B cell (primary cell): ENCODE data around the gene MYCBP. TPM values are rescaled to one million over a fixed set of nuclear protein-coding genes. Genes with fewer than 3 reads are reported as not detected.

Experiments used
- ATAC-seq: fragments of 200-7000 bp; cut with Tn5 transposase; one replicate; pipeline ENCODE4 v1.10.0; 2021; ENCODE audit warnings: low read depth, mild to moderate bottlenecking, moderate number of reproducible peaks, moderate library complexity
- CTCF ChIA-PET: fragments of 350-600 bp; sonication (Branson Sonifier 250); formaldehyde crosslinking; loops from one replicate; lab custom pipeline; 2021; ENCODE audit warnings: antibody characterized with exemption, inconsistent platforms; lab: Charles Lee
- POLR2A ChIA-PET: fragments of 350-600 bp; sonication (Branson Sonifier 250); formaldehyde crosslinking; loops from one replicate; lab custom pipeline; 2021; ENCODE audit warnings: antibody characterized with exemption; lab: Charles Lee
- DNase-seq: peaks from one replicate; pipeline ENCODE4 v3.0.0; 2013
- H2AFZ ChIP-seq: 2 replicates; pipeline ENCODE4 v1.6.1; 2012; ENCODE audit warnings: mild to moderate bottlenecking, low read depth, low read length; ENCODE audit not compliant: insufficient read depth, poor library complexity, severe bottlenecking
- H3K27ac ChIP-seq, 2 donors: 1 replicate in 1 of 2; 2 replicates in 1 of 2; pipeline ENCODE4 v1.5.1; 2012 to 2013; ENCODE audit warnings: low read length in 2 of 2, mild to moderate bottlenecking in 2 of 2, moderate library complexity in 1 of 2
- H3K27me3 ChIP-seq, 4 experiments: fragments of 200-600 bp in 1 of 4; sonication (generic) in 1 of 4; replicated peaks in 1 of 4; 1 replicate in 2 of 4; 2 replicates in 2 of 4; pipeline versions ENCODE4 v1.6.1 to v1.7.0; 2013 to 2016; ENCODE audit warnings: low read length in 3 of 4, mild to moderate bottlenecking in 2 of 4, mixed read lengths in 1 of 4, moderate library complexity in 1 of 4; ENCODE audit not compliant: insufficient read depth in 4 of 4, control insufficient read depth in 3 of 4; ENCODE audit errors: control extremely low read depth in 1 of 4
- H3K36me3 ChIP-seq, 2 experiments: replicated peaks in 1 of 2; 1 replicate in 1 of 2; 2 replicates in 1 of 2; pipeline versions ENCODE4 v1.6.1 to v1.7.1; 2013; ENCODE audit warnings: low read length in 1 of 2; ENCODE audit not compliant: insufficient read depth in 2 of 2, control insufficient read depth in 1 of 2; ENCODE audit errors: control extremely low read depth in 1 of 2, extremely low read depth in 1 of 2
- H3K4me1 ChIP-seq, 2 donors: fragments of 200-600 bp in 1 of 2; sonication (generic) in 1 of 2; 1 replicate in 1 of 2; 2 replicates in 1 of 2; pipeline versions ENCODE4 v1.5.1 to v1.6.1; 2013 to 2017; ENCODE audit warnings: low read length in 2 of 2; ENCODE audit not compliant: control insufficient read depth in 2 of 2, insufficient read depth in 2 of 2
- H3K4me2 ChIP-seq: replicated peaks from 2 replicates; pipeline ENCODE3; 2012; ENCODE audit warnings: mild to moderate bottlenecking, low read depth, low read length; ENCODE audit not compliant: poor library complexity, severe bottlenecking
- H3K4me3 ChIP-seq, 5 experiments: fragments of 200-600 bp in 1 of 5; sonication (generic) in 1 of 5; 1 replicate in 3 of 5; 2 replicates in 2 of 5; pipeline versions ENCODE4 v1.5.1 to v1.7.0; 2011 to 2016; ENCODE audit warnings: low read length in 4 of 5, mild to moderate bottlenecking in 4 of 5, low read depth in 2 of 5, control low read depth in 1 of 5, moderate library complexity in 1 of 5; ENCODE audit not compliant: insufficient read depth in 1 of 5; ENCODE audit errors: control extremely low read depth in 1 of 5, extremely low read depth in 1 of 5
- H3K79me2 ChIP-seq: fragments of 200-600 bp; sonication (generic); one replicate; pipeline ENCODE4 v1.6.0; 2016; ENCODE audit warnings: low read length; ENCODE audit not compliant: control insufficient read depth, insufficient read depth
- H3K9ac ChIP-seq: fragments of 200-600 bp; sonication (generic); 2 replicates; pipeline ENCODE4 v1.6.1; 2017; ENCODE audit warnings: mild to moderate bottlenecking, low read length, moderate library complexity
- H3K9me3 ChIP-seq, 3 donors: one replicate each; pipeline versions ENCODE4 v1.6.1 to v1.7.1; 2013; ENCODE audit warnings: low read length in 2 of 3; ENCODE audit not compliant: control insufficient read depth in 2 of 3, insufficient read depth in 1 of 3; ENCODE audit errors: control extremely low read depth in 1 of 3
- H4K20me1 ChIP-seq: 2 replicates; pipeline ENCODE4 v1.6.0; 2012; ENCODE audit warnings: mild to moderate bottlenecking, low read length; ENCODE audit not compliant: insufficient read depth, control insufficient read depth, poor library complexity, severe bottlenecking
- H3K27ac Mint-ChIP-seq: one replicate; pipeline ENCODE4 v1.8.0; 2021; ENCODE audit warnings: mixed read lengths
- H3K27me3 Mint-ChIP-seq: one replicate; pipeline ENCODE4 v1.8.0; 2021; ENCODE audit warnings: mixed read lengths
- H3K4me1 Mint-ChIP-seq: one replicate; pipeline ENCODE4 v1.8.0; 2021; ENCODE audit warnings: mixed read lengths
- H3K4me3 Mint-ChIP-seq: one replicate; pipeline ENCODE4 v1.8.0; 2021; ENCODE audit warnings: mixed read lengths
- H3K9me3 Mint-ChIP-seq: one replicate; pipeline ENCODE4 v1.8.0; 2022; ENCODE audit warnings: mixed read lengths; ENCODE audit not compliant: insufficient read depth
- EZH2 ChIP-seq: IDR thresholded peaks from 2 replicates; pipeline ENCODE4 v1.6.1; 2012; ENCODE audit warnings: borderline replicate concordance, low read depth, mild to moderate bottlenecking, moderate library complexity, low read length; ENCODE audit not compliant: insufficient read depth, poor library complexity, severe bottlenecking
- WGBS: methylation state at CpG from one replicate; pipeline ENCODE4 v1.1.5; 2013; ENCODE audit warnings: missing lambda C conversion rate; ENCODE audit not compliant: insufficient coverage; 5-methylcytosine and 5-hydroxymethylcytosine counted together
- intact Hi-C: fragments of 100-400 bp; cut with micrococcal nuclease; formaldehyde crosslinking; loops from one replicate; pipeline ENCODE4 v1.10.0; 2022
- polyA plus RNA-seq: library from polyadenylated mRNA; depleted of rRNA; stranded (reverse); fragments of >200 nt; gene quantifications from 2 replicates; pipeline ENCODE4 v1.2.3, GENCODE V29; 2012
- total RNA-seq, 2 donors: library from RNA; stranded (reverse); fragments of 120-200 nt in 1 of 2; gene quantifications; 1 replicate in 1 of 2; 2 replicates in 1 of 2; pipeline versions ENCODE4 v1.2.3 to v1.2.4, GENCODE V29; 2013 to 2022
- TF ChIP-seq, protein P1 (sequence below): fragments of 200-600 bp; IDR thresholded peaks from one replicate; pipeline ENCODE4 v1.8.0; 2022; ENCODE audit warnings: antibody characterized with exemption, mild to moderate bottlenecking

MYCBP gene
- total and polyA plus RNA-seq, 2 donors (not counting 1 experiment from before 2014, with no cell fraction given) = 3.1 to 7.8 TPM

DNA sequence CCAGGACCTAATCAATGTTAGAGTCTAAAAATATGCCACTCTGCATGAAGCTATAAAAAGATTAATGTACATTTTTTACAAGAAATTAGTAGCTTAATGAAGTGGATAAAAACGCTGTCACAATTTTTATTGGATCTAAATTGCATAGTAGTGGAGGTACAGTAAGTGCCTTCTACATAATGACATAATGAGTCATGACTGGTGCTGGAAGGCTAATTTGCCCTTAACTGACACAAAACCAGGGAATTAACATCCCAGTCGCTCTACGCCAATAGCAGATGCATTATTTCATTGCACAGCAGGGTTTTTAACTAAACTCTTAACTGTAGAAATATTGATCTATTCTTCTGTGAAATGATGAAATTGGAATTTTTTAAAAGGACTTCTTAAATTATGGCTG is 46.9 kb downstream of the MYCBP start:
- ATAC-seq (no peak), DNase-seq (no peak)
- POLR2A ChIA-PET = no interaction called here
- no peaks in the 10 kb centered on the region for H3K4me1 ChIP-seq
- H3K36me3 ChIP-seq = no peaks in the 10 kb centered on the region
- no peaks in the 10 kb centered on the region for H3K9me3 ChIP-seq
- TF ChIP-seq, protein P1, sequence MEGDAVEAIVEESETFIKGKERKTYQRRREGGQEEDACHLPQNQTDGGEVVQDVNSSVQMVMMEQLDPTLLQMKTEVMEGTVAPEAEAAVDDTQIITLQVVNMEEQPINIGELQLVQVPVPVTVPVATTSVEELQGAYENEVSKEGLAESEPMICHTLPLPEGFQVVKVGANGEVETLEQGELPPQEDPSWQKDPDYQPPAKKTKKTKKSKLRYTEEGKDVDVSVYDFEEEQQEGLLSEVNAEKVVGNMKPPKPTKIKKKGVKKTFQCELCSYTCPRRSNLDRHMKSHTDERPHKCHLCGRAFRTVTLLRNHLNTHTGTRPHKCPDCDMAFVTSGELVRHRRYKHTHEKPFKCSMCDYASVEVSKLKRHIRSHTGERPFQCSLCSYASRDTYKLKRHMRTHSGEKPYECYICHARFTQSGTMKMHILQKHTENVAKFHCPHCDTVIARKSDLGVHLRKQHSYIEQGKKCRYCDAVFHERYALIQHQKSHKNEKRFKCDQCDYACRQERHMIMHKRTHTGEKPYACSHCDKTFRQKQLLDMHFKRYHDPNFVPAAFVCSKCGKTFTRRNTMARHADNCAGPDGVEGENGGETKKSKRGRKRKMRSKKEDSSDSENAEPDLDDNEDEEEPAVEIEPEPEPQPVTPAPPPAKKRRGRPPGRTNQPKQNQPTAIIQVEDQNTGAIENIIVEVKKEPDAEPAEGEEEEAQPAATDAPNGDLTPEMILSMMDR = no peak
- TF ChIP-seq EZH2 = no peak
- H3K27ac ChIP-seq = no peak overlapping the region
- Mint-ChIP-seq H3K27me3 (peaks cover 50% of the 10 kb centered on the region), H3K27ac (no peak overlapping the region), H3K9me3 (no peaks in the 10 kb centered on the region), H3K4me3 (no peak overlapping the region), H3K4me1 (no peaks in the 10 kb centered on the region)
- H3K9ac ChIP-seq = no peak overlapping the region
- no CpG with 5 or more reads among the region's 3 CpGs for WGBS
- H4K20me1 ChIP-seq = no peaks in the 10 kb centered on the region
- H3K4me3 ChIP-seq = no peak overlapping the region
- no peak overlapping the region for H3K4me2 ChIP-seq
- CTCF ChIA-PET = no interaction called here
- intact Hi-C loops = no loop called here
- peaks cover 0 to 26% (median 6%) of the 10 kb centered on the region in 4 experiments for H3K27me3 ChIP-seq
- H2AFZ ChIP-seq = no peak overlapping the region
- no peaks in the 10 kb centered on the region for H3K79me2 ChIP-seq

DNA sequence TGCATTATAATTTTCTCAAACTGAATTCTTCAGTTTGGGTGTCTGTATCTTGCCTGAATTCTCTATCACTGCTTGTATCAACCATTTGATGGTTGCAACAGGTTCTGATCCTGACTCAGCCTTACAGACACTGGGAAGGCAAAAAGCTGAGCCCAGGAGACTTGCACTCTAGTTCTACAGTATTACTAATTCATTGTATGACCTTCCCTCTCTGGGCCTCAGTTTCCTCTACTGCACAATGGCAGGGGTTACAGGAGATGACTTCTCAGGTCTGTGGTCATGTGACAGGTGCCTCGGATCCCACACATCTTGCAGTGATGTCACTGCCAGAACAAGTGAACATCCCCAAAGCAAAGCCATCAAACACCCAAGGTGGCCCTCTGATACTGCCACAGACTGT is 52.3 kb downstream of the MYCBP start:
- POLR2A ChIA-PET = no interaction called here
- no peaks in the 10 kb centered on the region for H3K9me3 Mint-ChIP-seq

More for the DNA sequence above, 52.3 kb downstream of the MYCBP start:
- no peak for ATAC-seq
- no peak for DNase-seq
- Histone ChIP-seq H3K4me2 (no peak overlapping the region), H2AFZ (no peak overlapping the region), H3K36me3 (no peaks in the 10 kb centered on the region), H3K4me3 (no peak overlapping the region), H3K9me3 (peaks cover 0 to 21% (median 5%) of the 10 kb centered on the region in 3 donors), H3K79me2 (no peaks in the 10 kb centered on the region), H3K4me1 (peaks cover 15 to 19% of the 10 kb centered on the region in 2 donors), H3K9ac (no peak overlapping the region), H3K27me3 (peaks cover 0 to 60% (median 37%) of the 10 kb centered on the region in 4 experiments), H4K20me1 (no peaks in the 10 kb centered on the region), H3K27ac (no peak overlapping the region)
- TF ChIP-seq, protein P1 = no peak
- TF ChIP-seq EZH2 = no peak
- 53% methylated on average over 1 of the region's 1 CpG for WGBS
- no peak overlapping the region for H3K27ac Mint-ChIP-seq
- peaks cover 64% of the 10 kb centered on the region for H3K27me3 Mint-ChIP-seq
- intact Hi-C loops = no loop called here
- peaks cover 14% of the 10 kb centered on the region for H3K4me1 Mint-ChIP-seq
- CTCF ChIA-PET = interaction anchor here (7.4 kb wide), 1 partner anchor 13 kb away, joined by 38 read pairs; no protein-coding TSS in a partner anchor
- no peak overlapping the region for H3K4me3 Mint-ChIP-seq
